Heart left ventricle (tissue), 13 donors: Measurements from ENCODE around the gene CDKL2.
"Not testable (repeated sequence)": the region's sequence is repeated elsewhere in the genome, so short reads cannot be mapped to it uniquely, and the experiment has no call there.

Experiments
- CTCF ChIP-seq, 12 donors: fragments of 200-600 bp; sonication (generic) in 4 of 12; IDR thresholded peaks; one replicate each; pipeline versions ENCODE4 v1.5.0 to v1.8.0; 2018 to 2022; ENCODE audit warnings: antibody characterized with exemption in 12 of 12, mild to moderate bottlenecking in 5 of 12
- POLR2A ChIP-seq, 2 donors: fragments of 450-650 bp; IDR thresholded peaks; one replicate each; pipeline ENCODE4 v1.6.1; 2017; ENCODE audit warnings: antibody characterized with exemption in 2 of 2, mild to moderate bottlenecking in 2 of 2, moderate library complexity in 2 of 2
- donor health status: ischemic (EF 13 %, LVEDD 7.1; RV severe dilation, severe dysfunction).
- donor health status: DM: no; HTN: yes; CAD: no.
- donor health status: DM: no; HTN: no; CAD: no.
- donor health status: ischemic (EF 25% LVEDD 6.9; RV normal size, moderate dysfunction).
- donor health status: ischemic (EF 25% LVEDD 5.7; RV mildly dilated, moderate dysfunction).
- donor health status: ischemic (EF 35%, LVEDD 5.7; RV mildly dilated, moderate dysfunction).
- donor health status: nonischemic (EF 11% LVEDD 7.7; RV severe dilation, severe dysfunction).
- donor health status: DM: yes; HTN: yes; CAD: no.
- donor health status: PGD.
- donor health status: ischemic (EF 29% LVEDD 5.4; RV normal size, mild dysfunction).
- donor health status: nonischemic (EF 23%, LVEDD 6.1; RV moderate dilation, normal function).

GRCh38 chr4:75531536-75532143, 98.7 kb downstream of the CDKL2 start:
- not testable (repeated sequence) for TF ChIP-seq CTCF, POLR2A (IDR thresholded peaks at IDR 0.05)
